GM18861 (cell line): ENCODE data around the gene TYROBP.
A peak's percentile ranks its signal among the peaks of the same experiment; 100 is the strongest.
"Not testable (repeated sequence)": the region's sequence is repeated elsewhere in the genome, so short reads cannot be mapped to it uniquely, and the experiment has no call there.

Source experiments
- ATAC-seq: cut with Tn5 transposase; IDR thresholded peaks from one replicate; pipeline ENCODE4 v1.9.1; 2021; ENCODE audit not compliant: unreplicated experiment

The TYROBP gene

DNA sequence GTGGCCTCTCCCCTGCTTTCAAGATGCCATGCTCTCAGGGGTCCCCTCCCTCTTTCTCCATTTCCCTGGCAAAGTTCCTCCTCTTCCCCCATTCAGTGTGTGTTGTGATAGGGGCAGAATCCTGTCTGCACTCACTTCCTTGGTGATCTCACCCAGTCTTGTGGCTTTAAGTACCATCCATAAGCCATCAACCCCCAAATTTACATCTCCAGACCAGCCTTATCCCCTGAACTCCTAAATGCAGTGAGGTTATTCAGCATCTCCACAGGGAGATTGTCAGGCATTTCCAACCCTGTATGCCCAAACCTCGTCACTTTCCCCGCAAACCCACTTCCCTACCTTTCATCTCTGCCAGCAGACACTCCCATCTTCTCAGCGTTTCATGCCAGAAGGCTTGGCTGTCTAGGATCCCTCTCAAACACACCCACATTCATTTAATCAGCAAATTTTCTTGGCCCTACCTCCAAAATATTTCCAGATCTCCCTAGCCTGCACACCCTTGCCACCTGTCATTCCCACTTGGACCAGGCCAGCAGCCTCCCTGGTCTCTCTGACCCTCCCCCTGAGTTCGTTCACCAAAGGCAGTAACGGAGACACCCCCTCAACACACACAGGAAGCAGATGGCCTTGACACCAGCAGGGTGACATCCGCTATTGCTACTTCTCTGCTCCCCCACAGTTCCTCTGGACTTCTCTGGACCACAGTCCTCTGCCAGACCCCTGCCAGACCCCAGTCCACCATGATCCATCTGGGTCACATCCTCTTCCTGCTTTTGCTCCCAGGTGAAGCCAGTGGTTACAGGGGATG is 6.0 kb downstream of the TYROBP start, which contains the start of gene HCST:
Gene HCST (plus strand): TSS at position 676 of the 808 bp plus-strand sequence. CDS start 65 bp downstream, at position 741.
- ATAC-seq, result no peak

DNA sequence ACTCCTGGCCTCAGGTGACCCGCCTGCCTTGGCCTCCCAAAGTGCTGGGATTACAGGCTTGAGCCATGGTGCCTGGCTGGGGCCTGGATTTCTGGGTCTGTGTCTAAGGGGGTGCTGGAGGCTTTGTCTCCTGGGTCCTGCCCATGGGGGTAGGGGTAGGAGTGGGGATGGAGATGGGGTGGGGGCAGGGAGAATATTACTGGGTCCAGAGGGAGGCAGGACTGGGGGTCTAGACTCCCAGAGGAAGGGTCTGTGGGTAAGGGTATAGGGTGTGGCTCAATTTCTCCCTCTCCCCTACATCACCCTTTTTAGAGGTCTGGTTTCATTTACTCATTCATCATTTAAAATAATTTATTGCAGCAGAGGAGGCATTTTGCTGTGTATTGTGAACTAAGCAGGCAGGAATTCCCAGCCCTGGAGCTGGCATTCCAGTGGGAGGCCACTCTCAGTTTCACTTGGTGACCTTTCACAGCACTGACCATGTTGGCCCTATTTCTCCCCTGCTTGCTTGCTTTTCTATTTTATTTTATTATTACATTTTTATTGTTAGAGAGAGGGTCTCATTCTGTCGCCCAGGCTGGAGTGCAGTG is 6.9 kb downstream of the TYROBP start:
- ATAC-seq, result no peak

DNA sequence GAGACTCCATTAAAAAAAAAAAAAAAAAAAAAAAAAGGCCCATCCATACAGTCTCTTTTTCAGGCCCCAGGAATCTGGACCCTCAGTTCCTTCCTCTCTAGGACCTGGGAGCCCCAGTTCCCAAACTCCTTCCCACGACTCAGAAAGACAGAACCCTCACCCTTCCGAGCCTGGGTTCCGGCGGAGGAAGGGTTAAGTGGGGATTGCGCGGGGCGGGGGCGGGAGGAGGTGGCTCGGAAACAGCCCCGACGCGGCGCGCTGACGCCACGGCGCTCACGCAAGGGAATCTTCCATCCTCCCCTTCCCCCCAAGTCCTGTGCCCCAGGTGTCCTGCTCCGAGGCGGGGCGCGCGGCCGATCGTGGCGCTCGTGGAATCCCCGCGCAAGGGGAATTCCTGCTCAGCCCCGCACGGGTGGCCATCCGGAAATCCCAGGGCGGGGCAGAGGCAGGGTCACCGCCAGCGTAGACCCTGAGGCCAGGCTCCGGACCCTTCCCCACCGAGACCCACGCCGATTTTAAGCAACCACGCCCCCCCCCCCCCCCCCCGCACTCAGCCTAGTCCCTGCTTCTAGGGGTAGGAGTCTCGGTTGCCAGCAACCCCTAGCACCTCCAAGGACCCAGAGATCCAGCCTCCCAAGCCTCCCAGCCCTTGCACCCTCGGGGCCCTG is 8.4 kb downstream of the TYROBP start:
- ATAC-seq, result peak; percentile 35

DNA sequence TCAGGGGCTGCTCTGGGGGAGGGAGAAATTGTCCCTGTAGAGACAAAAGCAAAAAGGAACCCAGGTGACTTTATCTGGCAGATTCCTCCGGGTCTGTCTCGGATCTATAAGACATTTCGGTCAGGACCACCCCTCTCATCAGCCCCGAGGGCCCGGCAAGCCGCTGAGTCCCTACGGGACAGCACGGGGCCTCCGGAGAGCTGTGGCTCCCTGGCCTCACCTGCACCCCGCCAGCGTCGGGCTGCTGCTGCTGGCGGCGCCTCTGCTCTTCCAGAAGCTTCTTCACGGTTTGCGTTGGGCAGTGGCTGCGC is 9.6 kb downstream of the TYROBP start:
- ATAC-seq, result no peak

DNA sequence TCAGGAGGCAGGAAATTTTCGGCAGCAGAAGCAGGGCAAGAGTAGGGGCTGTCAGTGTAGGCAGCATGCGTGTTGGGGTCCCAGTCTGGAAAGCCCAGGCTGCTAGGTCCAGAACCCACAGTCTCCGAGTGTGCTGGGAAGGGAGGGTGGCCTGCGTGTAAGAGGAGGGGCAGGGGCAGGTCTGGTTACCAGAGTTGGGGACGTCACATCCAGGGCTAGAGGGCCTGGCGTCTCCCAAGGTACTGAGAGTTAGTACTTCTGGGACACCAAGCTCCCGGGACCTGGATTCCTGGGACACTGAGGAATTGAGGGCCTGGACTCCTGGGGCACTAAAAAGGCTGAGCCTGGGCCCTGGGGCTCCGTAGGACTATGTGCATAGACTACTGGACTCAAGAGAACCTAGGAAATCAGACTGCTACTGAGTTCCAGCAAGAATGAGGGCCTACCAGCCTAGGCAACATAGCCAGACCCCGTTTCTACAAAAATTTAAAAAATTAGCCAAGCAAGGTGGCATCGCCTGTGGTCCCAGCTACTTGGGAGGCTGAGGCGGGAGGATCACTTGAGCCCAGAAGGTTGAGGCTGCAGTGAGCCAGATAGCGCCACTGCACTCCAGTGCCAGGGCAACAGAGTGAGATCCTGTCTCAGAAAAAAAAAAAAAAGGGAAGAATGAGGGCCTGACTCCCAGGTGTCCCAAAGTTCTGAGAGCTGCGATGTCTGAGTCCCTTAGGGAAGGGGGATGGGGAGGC is 10.2 kb downstream of the TYROBP start:
- no peak for ATAC-seq

DNA sequence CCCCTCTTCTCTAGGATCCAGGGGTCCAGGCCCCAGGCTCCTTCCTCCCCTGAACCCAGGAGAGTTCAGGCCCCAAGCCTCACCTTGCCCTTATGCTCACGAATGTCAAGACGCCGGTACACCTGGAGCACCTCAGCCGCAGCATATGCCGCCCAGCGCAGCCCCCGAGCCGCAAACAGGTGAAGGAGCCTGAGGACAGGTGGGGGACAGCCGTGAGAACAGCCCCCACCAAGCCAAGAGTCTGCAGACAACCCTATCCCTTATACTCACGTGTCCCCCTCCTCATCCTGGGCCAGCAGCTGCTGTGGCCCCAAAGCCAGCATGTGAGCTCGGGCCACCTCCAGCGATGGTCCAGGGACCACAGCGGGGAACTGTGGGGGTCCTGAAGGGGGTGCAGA is 11.5 kb downstream of the TYROBP start:
- no peak for ATAC-seq

DNA sequence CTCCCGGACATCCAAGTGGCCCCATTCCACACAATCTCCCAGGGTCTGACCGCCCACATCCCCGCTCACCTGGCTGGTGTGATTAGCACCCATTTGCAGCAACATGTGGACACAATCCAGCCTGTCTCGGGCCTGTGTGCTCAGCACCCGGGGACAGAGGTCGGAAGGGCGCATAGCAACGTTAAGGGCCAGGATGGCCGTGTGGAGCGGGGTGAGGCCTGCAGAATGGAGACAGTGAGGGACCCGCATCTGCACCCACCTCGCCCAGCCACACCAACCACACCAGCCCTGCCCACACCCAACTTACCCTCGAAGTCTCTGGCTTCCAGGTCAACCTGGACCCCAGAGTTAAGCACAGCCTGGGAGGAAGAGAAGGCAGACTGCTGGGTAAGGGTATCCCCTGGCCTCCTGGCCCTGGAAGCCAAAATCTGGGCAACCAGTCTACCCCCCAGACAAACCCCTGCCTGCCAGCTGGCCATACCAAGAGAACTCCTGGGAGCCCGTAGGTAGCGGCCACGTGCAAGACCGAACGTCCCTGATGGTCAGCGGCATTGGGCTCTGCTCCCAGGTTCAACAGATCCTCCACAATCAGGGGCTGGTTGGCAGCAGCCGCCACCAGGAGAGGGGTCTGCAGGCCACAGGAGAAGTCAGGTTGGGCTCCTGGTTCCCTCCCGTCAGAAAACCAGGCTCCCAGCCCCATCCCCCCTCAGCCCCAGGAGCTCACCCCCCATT is 12.0 kb downstream of the TYROBP start:
- no peak for ATAC-seq

DNA sequence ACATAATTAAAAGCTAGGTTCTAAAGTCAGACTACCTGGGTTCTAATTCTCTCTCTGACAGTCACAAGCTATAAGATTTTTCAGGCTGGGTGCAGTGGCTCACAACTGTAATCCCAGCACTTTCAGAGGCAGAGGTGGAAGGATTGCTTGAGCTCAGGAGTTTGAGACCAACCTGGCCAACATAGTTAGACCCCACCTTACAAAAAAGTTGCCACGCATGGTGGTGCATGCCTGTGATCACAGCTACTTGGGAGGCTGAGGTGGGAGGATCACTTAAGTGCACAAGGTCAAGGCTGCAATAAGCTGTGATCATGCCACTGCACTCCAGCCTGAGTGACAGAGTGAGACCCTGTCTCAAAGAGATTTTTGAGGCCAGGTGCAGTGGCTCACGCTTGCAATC is 13.8 kb downstream of the TYROBP start:
- ATAC-seq, result no peak

DNA sequence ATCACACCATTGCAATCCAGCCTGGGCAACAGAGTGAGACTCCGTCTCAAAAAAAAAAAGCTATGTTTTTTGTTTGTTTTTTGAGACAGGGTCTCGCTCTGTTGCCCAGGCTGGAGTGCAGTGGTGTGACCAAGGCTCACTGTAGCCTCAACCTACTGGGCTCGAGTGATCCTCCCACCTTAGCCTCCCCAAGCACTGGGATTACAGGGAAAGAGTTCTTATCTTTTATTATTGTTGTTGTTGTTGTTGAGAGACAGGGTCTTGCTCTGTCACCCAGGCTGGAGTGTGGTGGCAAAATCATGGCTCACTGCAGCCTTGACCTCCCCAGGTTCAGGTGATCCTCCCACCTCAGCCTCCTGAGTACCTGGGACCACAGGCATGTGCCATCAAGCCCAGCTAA is 16.3 kb downstream of the TYROBP start:
- not testable (repeated sequence) for ATAC-seq

DNA sequence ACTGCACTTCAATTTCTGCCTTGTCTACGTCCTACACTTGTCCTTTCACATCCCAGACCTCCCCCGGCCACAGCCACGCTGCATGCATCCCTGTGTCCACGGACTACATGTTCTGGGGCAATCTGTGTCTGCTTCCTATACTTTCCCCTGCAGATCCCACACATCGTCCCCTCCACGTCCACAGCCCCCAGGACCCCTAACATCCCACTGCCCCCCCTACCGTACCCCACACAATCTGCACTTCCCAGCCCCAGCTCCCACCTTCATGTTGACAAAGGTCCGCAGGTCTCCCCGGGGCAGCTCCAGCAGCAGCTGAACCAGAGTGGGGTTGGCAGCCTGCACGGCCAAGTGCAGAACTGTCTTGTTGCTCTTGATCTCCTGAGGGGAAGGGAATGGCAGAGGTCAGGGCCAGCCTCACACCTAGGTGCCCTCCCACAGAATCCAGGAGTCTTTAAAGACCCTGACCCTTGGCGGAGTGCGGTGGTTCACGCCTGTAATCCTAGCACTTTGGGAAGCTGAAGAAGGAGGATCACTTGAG is 17.9 kb downstream of the TYROBP start:
- ATAC-seq, result no peak

DNA sequence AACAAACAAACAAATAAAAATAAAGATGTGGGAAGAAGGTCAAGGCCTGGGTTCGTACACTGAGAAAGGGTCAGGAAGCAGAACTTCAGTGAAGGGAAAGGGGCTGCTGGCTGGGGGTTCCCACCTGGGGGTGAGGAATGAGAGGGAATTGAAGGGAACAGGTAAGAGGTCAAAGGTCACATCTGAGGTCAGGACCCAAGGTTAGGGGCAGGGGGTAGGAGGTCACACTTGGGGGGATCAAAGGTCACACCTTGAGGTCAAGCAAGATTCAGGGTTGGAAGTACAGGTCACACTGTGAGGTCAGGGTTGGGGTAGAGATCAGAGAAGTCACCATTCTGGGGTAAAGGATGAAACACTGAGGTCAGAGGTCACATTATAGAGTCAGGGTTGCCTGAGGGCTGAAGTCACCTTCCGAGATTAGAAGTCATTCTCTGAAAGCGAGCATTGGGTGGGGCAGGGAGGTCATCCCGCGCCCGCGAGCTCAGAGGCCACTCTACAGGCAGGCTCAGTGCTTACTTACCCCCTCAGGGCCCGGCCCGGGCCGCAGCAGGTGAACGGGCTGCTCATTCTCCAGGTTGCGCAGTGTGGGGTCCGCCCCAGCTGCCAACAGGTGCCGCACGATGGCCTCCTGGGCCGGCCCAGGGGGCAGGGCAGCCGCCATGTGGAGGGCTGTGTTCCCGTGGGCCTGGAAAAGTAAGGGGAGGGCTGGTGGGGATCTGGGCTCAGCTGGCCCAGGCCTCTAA is 18.6 kb downstream of the TYROBP start:
- no peak for ATAC-seq

DNA sequence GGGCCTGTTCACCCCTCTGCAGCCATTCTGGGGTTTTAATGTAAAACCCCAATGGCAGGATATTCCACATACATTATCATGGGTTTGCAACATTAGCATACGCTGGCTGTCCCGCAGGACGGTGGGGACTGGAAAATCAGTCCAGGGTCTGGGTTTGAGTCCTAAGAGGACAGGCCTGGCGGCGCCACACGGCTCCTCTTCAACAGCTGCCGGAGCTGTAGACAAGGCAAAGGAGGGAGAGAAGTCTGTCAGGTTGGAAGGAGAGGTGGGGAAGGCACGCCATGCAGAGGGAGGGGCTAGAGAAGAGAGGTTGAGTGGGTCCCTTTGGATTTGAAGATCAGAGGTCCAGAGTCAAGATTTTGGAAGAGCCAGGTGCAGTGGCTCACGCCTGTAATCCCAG is 19.7 kb downstream of the TYROBP start:
- no peak for ATAC-seq

DNA sequence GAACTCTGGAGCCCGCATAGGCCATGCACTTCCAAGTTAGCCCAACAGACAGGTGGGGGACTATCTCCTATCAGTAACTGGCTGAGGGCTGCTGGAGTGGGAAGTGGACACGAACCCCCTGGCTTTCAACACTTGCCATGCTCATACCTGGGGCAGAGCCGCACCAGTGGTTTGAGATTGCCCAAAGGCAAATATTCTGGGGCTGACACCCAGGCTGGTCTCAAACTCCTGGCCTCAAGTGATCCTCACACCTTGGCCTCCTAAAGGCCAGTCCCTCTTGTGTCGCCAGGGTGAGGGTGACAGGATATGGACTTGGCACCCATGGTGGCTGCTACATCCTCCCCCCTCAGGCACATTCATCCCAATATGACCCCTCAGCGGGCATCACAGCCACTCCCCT is 20.9 kb downstream of the TYROBP start:
- ATAC-seq, result no peak

DNA sequence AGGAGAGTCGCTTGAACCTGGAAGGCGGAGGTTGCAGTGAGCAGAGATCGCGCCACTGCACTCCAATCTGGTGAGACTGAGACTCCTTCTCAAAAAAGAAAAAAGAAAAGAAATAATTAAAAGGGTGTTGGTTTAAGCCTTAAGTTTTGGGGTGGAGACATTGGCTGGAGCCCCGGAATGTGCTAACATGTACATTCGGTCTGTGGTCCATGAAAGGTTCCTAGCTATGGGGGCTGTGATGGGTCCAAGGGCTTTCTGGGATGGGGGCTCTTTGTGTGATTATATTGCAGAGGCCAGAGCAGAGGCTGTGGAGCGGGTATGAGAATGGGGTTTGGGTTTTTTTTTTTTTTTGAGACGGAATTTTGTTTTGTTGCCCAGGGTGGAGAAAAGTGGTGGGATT is 22.2 kb downstream of the TYROBP start:
- no peak for ATAC-seq

DNA sequence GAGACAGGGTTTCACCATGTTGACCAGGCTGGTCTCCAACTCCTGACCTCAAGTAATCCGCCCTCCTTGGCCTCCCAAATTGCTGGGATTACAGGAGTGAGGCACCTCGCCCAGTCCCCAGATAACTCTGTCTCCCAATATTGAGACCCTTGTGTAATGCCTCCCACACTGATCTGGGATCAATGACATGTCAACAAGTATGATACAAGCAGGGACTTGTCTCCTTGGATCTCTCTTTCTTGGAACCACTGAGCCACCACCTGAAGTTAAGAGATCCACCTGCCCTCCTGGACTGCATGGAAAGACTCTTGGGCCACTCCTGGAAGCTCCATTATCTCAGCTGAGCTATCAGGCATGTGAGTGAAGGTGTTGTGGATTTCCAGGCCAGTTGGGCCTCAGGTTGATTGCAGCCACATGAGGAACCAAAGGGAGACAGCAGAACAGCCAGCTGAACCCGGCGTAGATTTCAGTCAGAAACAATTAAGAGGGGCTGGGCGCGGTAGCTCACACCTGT is 22.8 kb downstream of the TYROBP start:
- no peak for ATAC-seq

DNA sequence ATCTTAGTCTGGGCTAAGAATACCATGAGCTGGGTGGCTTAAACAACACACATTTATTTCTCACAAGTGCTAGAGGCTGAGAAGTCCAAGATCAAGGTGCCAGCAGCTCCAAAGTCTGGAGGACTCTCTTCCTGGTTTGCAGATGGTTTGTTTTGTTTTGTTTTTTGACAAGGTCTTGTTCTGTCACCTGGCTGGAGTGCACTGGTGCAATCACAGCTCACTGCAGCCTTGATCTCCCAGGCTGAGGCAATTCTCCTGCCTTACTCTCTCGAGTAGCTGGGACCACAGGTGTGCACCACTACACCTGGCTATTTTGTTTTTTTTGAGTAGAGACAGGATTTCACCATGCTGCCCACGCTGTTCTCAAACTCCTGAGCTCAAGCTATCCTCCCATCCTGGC is 24.2 kb downstream of the TYROBP start:
- no peak for ATAC-seq

DNA sequence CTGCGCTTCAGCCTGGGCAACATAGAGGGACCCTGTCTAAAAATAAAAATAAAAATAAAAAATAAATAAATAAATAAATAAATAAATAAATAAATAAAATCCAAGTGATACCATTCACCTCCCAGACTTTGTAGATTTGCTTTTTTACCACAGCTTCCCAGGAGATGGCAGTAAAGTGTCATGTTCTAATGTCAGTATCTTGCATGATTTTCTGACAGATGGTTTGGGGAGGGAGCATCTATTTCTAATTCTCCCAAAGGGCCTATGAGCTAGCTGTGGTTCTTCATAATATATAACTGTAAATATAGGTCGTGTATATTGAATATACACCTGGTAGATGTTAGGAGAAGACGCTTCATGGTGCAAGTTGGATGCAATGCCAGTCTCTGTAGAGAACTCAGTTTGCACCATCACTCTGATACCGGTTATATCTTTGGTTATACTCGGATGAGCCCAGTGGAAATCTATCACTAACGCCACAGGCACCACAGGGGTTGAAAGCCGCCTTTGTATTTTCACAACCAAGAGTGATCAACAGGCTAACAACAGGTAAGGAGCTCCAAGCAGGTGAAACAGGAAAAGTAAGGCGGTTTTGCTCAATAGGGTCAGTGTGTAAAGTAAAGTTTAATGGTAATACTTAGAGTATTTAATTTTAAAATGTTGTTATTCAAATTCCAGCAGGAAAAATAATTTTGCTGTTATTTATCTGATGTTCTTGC is 25.8 kb downstream of the TYROBP start:
- ATAC-seq, result no peak

DNA sequence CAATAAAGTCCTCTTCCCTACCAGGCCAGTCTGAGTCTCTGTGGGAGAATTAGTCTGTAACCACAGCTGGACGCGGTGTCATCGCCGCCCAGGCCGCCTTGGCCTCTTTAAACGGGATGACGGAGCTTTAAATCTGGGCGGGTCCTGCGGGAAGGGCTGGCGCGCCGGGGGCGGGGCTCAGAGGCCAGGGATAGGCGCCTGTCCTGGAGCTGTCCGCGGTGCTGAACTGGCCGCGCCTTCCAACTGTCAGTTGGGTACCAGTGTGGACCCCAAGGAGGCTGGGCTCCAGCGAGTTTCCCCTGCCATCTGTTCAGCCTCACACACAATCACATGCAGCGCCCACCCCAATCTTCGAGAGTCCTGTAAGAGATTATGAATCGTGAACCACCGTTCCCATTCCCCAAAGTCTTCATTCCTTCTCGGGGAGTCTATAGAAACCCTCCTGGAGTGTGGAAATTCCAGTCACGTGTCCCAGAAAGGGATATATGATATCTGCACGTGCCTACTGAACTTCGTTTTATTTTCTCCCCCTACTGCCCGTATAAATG is 28.3 kb downstream of the TYROBP start:
- ATAC-seq, result no peak

DNA sequence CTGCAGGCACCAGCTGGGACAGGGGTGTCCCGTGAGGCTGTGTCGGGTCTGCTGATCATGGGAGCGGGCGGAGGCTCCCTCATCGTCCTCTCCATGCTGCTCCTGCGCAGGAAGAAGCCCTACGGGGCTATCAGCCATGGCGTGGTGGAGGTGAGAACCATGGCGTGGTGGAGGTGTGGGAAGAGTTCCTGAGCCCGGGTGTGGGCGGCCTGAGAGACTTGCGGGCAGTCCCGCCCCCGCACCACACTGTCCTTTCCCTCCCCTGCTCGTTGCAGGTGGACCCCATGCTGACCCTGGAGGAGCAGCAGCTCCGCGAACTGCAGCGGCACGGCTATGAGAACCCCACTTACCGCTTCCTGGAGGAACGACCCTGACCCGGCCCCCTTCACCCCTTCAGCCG is 29.0 kb downstream of the TYROBP start:
- ATAC-seq, result no peak
